ENCODE results near the gene PAX7.

- TF ChIP-seq CTCF (IDR thresholded peaks at IDR 0.05) (no peak), POLR2A (IDR thresholded peaks at IDR 0.05; ENCODE audit: low read depth) (no peak)
Measured at GRCh38 chr1:18734461-18735223, 104.0 kb downstream of the PAX7 start.
